Left lung (tissue), 10 donors: ENCODE data around the gene ID1. TPM values are rescaled to one million over a fixed set of nuclear protein-coding genes. Genes with fewer than 3 reads are reported as not detected.

Experiments
- ATAC-seq: fragments of 200-7000 bp; cut with Tn5 transposase; one replicate; pipeline ENCODE4 v1.9.1; 2020; ENCODE audit warnings: moderate library complexity
- DNase-seq, 4 donors: peaks; one replicate each; pipeline ENCODE4 v3.0.0-alpha.2; 2013 to 2020
- H3K27ac ChIP-seq, 2 donors: fragments of 200-600 bp; sonication (generic) in 1 of 2; one replicate each; pipeline versions ENCODE4 v1.5.0 to v1.8.0; 2020 to 2021
- H3K27me3 ChIP-seq, 2 donors: fragments of 200-600 bp; sonication (generic) in 1 of 2; one replicate each; pipeline versions ENCODE4 v1.5.0 to v1.8.0; 2020 to 2021
- H3K36me3 ChIP-seq, 2 donors: fragments of 200-600 bp; sonication (generic) in 1 of 2; one replicate each; pipeline versions ENCODE4 v1.5.0 to v1.8.0; 2020 to 2021
- H3K4me1 ChIP-seq, 2 donors: fragments of 200-600 bp; one replicate each; pipeline ENCODE4 v1.8.0; 2021
- H3K4me3 ChIP-seq, 2 donors: fragments of 200-600 bp; sonication (generic) in 1 of 2; one replicate each; pipeline versions ENCODE4 v1.5.0 to v1.8.0; 2020 to 2021; ENCODE audit warnings: mild to moderate bottlenecking in 1 of 2
- H3K9me3 ChIP-seq, 2 donors: fragments of 200-600 bp; sonication (generic) in 1 of 2; one replicate each; pipeline versions ENCODE4 v1.5.0 to v1.8.0; 2020 to 2021
- intact Hi-C, 2 donors: fragments of 100-400 bp; cut with DNase I; formaldehyde crosslinking; loops; one replicate each; pipeline versions ENCODE4 v1.11.2 to v1.14.2; 2022
- polyA plus RNA-seq, 6 donors: library from polyadenylated mRNA; unstranded; fragments of 120-200 nt; gene quantifications; one replicate each; pipeline ENCODE4 v1.2.1, GENCODE V29; 2013; ENCODE audit not compliant: insufficient read length in 6 of 6
- total RNA-seq, 2 donors: library from RNA; stranded (reverse); fragmentation: NEBNext Ultra II Directional; extraction: Animal tissue kit (Norgen Biotek cat#: 25700); gene quantifications; one replicate each; pipeline ENCODE4 v1.2.1, GENCODE V29; 2021
- TF ChIP-seq, protein P1 (sequence below), 2 donors: fragments of 200-600 bp; sonication (generic) in 1 of 2; IDR thresholded peaks; one replicate each; pipeline versions ENCODE4 v1.5.0 to v1.8.0; 2021; ENCODE audit warnings: antibody characterized with exemption in 2 of 2
- donor health status: DM: no; HTN: yes; CAD: no.
- donor health status: DM: no; HTN: no; CAD: no.

The ID1 gene
- total and polyA plus RNA-seq, 8 donors: 65.4 to 297 (median 135) TPM

DNA sequence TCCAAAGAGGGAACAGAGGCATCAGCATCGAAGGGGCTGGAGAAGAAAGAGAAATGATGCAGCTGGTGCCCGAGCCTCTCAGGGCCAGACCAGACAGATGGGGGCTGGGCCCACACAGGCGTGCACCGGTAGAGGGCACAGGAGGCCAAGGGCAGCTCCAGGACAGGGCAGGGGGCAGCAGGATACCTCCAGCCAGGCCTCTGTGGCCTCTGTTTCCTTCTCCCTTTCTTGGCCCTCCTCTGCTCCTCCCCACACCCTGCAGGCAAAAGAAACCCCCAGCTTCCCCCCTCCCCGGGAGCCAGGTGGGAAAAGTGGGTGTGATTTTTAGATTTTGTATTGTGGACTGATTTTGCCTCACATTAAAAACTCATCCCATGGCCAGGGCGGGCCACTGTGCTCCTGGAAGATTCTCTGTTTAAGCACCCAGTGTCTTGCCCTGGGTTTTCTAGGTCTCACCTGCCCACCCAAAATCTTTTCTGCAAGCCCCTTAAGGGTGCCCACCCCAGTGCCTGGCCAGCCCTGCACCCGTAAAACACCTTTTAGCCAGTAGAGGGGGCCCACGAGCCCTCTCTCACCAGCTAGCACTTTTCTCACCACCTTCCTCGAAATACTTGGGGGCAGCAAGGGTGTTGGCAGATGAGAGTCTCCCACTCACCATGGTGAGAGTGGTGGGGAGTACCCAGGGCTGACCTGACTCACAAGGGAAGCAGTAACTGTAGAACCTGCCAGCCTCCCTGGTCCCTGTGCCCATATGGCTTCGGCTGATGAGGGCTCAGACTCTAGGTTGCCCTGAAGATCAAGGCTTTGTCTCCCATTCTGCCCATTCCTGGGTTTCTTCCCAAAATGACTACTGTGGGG lies 35.7 kb upstream of the ID1 start:
- TF ChIP-seq, protein P1, sequence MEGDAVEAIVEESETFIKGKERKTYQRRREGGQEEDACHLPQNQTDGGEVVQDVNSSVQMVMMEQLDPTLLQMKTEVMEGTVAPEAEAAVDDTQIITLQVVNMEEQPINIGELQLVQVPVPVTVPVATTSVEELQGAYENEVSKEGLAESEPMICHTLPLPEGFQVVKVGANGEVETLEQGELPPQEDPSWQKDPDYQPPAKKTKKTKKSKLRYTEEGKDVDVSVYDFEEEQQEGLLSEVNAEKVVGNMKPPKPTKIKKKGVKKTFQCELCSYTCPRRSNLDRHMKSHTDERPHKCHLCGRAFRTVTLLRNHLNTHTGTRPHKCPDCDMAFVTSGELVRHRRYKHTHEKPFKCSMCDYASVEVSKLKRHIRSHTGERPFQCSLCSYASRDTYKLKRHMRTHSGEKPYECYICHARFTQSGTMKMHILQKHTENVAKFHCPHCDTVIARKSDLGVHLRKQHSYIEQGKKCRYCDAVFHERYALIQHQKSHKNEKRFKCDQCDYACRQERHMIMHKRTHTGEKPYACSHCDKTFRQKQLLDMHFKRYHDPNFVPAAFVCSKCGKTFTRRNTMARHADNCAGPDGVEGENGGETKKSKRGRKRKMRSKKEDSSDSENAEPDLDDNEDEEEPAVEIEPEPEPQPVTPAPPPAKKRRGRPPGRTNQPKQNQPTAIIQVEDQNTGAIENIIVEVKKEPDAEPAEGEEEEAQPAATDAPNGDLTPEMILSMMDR (IDR thresholded peaks at IDR 0.05): peak; percentile 83 to 84

DNA sequence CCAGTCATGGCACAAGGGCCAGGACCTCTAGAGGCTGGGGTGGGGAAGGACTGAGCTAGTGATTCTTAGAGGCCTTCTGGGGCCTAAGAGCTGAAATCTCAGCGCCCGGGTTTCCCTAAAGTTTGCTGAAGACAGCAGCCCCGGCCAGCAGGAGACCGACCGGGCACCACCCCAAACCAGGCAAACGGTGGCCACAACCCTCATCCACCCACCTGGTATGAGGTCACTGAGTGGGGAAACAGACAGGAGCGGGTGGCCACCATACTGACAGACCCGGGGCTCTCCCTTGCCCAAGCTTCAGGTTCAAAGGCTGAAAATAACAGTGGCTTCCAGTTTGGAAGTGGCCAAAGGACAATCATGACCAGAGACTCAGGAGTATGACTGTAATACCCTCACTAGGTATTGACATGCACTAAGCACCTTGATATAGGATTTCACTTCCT lies 35.0 kb upstream of the ID1 start:
- H3K27ac ChIP-seq: peak overlapping the region; percentile 63 to 96
- no peak for DNase-seq
- TF ChIP-seq, protein P1 (IDR thresholded peaks at IDR 0.05): no peak
- no peaks in the 10 kb centered on the region for H3K9me3 ChIP-seq
- ATAC-seq: no peak
- no peaks in the 10 kb centered on the region for H3K27me3 ChIP-seq
- peaks cover 0 to 60% of the 10 kb centered on the region in 2 donors for H3K36me3 ChIP-seq
- H3K4me3 ChIP-seq: no peak overlapping the region
- intact Hi-C loops: no loop called here
- H3K4me1 ChIP-seq: peaks cover 13 to 73% of the 10 kb centered on the region in 2 donors

More for the DNA sequence above, 35.7 kb upstream of the ID1 start:
- Histone ChIP-seq H3K4me1 (peaks cover 13 to 73% of the 10 kb centered on the region in 2 donors), H3K27me3 (no peaks in the 10 kb centered on the region), H3K36me3 (peaks cover 0 to 66% of the 10 kb centered on the region in 2 donors), H3K9me3 (no peaks in the 10 kb centered on the region), H3K27ac (peak overlapping the region; percentile 63 to 96), H3K4me3 (no peak overlapping the region)
- intact Hi-C loops: loop anchor here in 1 of 2 donors (10.0 kb wide), 1 partner anchor 45 kb away; no protein-coding TSS in a partner anchor
- peak in 1 of 4 donors; percentile 60 for DNase-seq
- ATAC-seq: peak; percentile 11

GRCh38 chr20:31570735-31571617 lies 34.1 kb upstream of the ID1 start:
- Histone ChIP-seq H3K27ac (peak overlapping the region; percentile 63 to 96), H3K27me3 (no peaks in the 10 kb centered on the region), H3K4me1 (peaks cover 13 to 72% of the 10 kb centered on the region in 2 donors), H3K9me3 (no peaks in the 10 kb centered on the region), H3K36me3 (peaks cover 0 to 51% of the 10 kb centered on the region in 2 donors), H3K4me3 (no peak overlapping the region)
- ATAC-seq (no peak), DNase-seq (no peak)
- TF ChIP-seq, protein P1 (IDR thresholded peaks at IDR 0.05): no peak
- intact Hi-C loops: no loop called here

GRCh38 chr20:31572042-31572700 lies 32.9 kb upstream of the ID1 start:
- ATAC-seq (no peak), DNase-seq (no peak)
- H3K4me3 ChIP-seq: peak overlapping the region; percentile 46 to 54
- H3K9me3 ChIP-seq: no peaks in the 10 kb centered on the region
- TF ChIP-seq, protein P1 (IDR thresholded peaks at IDR 0.05): no peak
- no peaks in the 10 kb centered on the region for H3K27me3 ChIP-seq
- H3K36me3 ChIP-seq: peaks cover 0 to 39% of the 10 kb centered on the region in 2 donors
- H3K4me1 ChIP-seq: peaks cover 13 to 64% of the 10 kb centered on the region in 2 donors
- H3K27ac ChIP-seq: peak overlapping the region; percentile 93 to 96
- intact Hi-C loops: no loop called here
